ENCODE measurements around the gene PIK3R5.

- no peak for TF ChIP-seq CTCF (IDR thresholded peaks at IDR 0.05)
- TF ChIP-seq POLR2A (IDR thresholded peaks at IDR 0.05): no peak
Observed at GRCh38 chr17:8956465-8956902, 9.0 kb downstream of the PIK3R5 start.
